HepG2 (cell line): ENCODE measurements around the gene RSPH10B.
"Not testable (repeated sequence)": the region's sequence is repeated elsewhere in the genome, so short reads cannot be mapped to it uniquely, and the experiment has no call there.

Experiments
- ATF7 ChIP-seq, 2 experiments: fragments of 450-650 bp in 1 of 2; sonication (generic) in 1 of 2; formaldehyde crosslinking in 1 of 2; IDR thresholded peaks; 2 replicates each; pipeline versions ENCODE4 v1.4.0 to v1.6.1; 2016 to 2020; ENCODE audit warnings: antibody characterized with exemption in 1 of 2, mild to moderate bottlenecking in 1 of 2, missing genetic modification reagents in 1 of 2
- CAMTA2 ChIP-seq: sonication (generic); formaldehyde crosslinking; IDR thresholded peaks from 2 replicates; pipeline ENCODE4 v1.4.0; 2020; ENCODE audit warnings: mild to moderate bottlenecking, missing genetic modification reagents, borderline replicate concordance
- CHD2 ChIP-seq: IDR thresholded peaks from 2 replicates; pipeline ENCODE4 v1.6.1; 2011; ENCODE audit warnings: low read depth, low read length, improper control_type of control experiment
- E2F5 ChIP-seq: sonication (generic); formaldehyde crosslinking; conservative IDR thresholded peaks from 2 replicates; pipeline ENCODE4 v1.4.0; 2020; ENCODE audit warnings: missing genetic modification reagents
- EZH2 ChIP-seq: conservative IDR thresholded peaks from 2 replicates; pipeline ENCODE4 v1.6.1; 2012; ENCODE audit warnings: mild to moderate bottlenecking, low read depth, low read length, moderate library complexity
- POLR2AphosphoS5 ChIP-seq: IDR thresholded peaks from 2 replicates; pipeline ENCODE4 v1.6.1; 2012; ENCODE audit warnings: low read depth, low read length
- RXRB ChIP-seq: IDR thresholded peaks from 2 replicates; pipeline ENCODE4 v1.6.1; 2016; ENCODE audit warnings: borderline replicate concordance, missing genetic modification reagents, missing compliant biosample characterization
- ZNF253 ChIP-seq: sonication (generic); formaldehyde crosslinking; IDR thresholded peaks from 2 replicates; pipeline ENCODE4 v1.8.0; 2022; ENCODE audit warnings: mild to moderate bottlenecking, missing genetic modification reagents, borderline replicate concordance
- ZNF280B ChIP-seq: sonication (generic); formaldehyde crosslinking; IDR thresholded peaks from 2 replicates; pipeline ENCODE4 v1.5.0; 2020; ENCODE audit warnings: missing genetic modification reagents, mild to moderate bottlenecking, borderline replicate concordance
- ZNF558 ChIP-seq: sonication (generic); formaldehyde crosslinking; IDR thresholded peaks from 2 replicates; pipeline ENCODE4 v1.9.0; 2022; ENCODE audit warnings: mild to moderate bottlenecking, missing genetic modification reagents, borderline replicate concordance
- ZNF746 ChIP-seq: sonication (generic); formaldehyde crosslinking; IDR thresholded peaks from 2 replicates; pipeline ENCODE4 v1.8.0; 2022; ENCODE audit warnings: mild to moderate bottlenecking, missing genetic modification reagents
- ZSCAN12 ChIP-seq: sonication (generic); formaldehyde crosslinking; IDR thresholded peaks from 2 replicates; pipeline ENCODE4 v1.9.0; 2021; ENCODE audit warnings: mild to moderate bottlenecking, missing genetic modification reagents
- TF ChIP-seq, protein P1 (sequence below), 2 experiments: fragments of 450-650 bp in 1 of 2; sonication (generic) in 1 of 2; formaldehyde crosslinking; IDR thresholded peaks; 2 replicates each; pipeline versions ENCODE4 v1.5.0 to v1.8.0; 2020 to 2022; ENCODE audit warnings: mild to moderate bottlenecking in 1 of 2, missing genetic modification reagents in 1 of 2

DNA sequence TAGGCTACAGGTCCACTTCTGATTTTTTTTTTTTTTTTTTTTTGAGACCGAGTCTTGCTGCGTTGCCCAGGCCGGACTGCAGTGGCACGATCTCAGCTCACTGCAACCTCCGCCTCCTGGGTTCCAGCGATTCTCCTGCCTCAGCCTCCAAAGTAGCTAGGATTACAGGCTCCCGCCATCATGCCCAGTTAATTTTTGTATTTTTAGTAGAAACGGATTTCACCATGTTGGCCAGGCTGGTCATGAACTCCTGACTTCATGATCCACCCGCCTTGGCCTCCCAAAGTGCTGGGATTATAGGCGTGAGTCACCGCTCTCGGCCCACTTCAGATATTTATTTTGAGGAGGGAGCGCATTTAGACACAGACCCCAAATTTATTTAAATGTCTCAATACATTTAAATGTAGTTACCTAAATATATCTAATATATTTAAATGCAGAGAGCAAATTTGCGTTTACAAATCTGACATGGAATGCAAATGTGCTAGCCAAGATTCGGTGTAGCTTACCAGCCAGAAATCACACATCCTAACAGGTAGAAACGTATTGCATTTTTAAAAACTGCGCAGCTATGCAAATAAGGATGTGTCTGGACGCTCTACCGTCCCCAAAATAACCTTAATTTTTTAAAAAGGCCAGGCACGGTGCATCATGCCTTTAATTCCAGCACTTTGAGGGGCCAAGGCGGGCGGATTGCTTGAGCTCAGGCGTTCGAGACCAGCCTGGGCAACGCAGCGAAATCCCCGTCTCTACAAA, 37.5 kb upstream of the RSPH10B start:
- TF ChIP-seq ZNF746; ZNF253 (CRISPR knock-in tag); E2F5 (CRISPR knock-in tag); POLR2AphosphoS5; CAMTA2 (CRISPR knock-in tag); ATF7 (IDR thresholded peaks at IDR 0.05); ATF7 (CRISPR knock-in tag; IDR thresholded peaks at IDR 0.05); ZNF558; CHD2; ZSCAN12 (CRISPR knock-in tag); RXRB (CRISPR knock-in tag); ZNF280B (CRISPR knock-in tag); EZH2: not testable (repeated sequence)
- TF ChIP-seq, protein P1, sequence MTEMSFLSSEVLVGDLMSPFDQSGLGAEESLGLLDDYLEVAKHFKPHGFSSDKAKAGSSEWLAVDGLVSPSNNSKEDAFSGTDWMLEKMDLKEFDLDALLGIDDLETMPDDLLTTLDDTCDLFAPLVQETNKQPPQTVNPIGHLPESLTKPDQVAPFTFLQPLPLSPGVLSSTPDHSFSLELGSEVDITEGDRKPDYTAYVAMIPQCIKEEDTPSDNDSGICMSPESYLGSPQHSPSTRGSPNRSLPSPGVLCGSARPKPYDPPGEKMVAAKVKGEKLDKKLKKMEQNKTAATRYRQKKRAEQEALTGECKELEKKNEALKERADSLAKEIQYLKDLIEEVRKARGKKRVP (CRISPR knock-in tag; IDR thresholded peaks at IDR 0.05) = not testable (repeated sequence)
